Endodermal cell (in vitro differentiated cells): Measurements from ENCODE around the gene TNFRSF1B. TPM values are rescaled to one million over a fixed set of nuclear protein-coding genes. Genes with fewer than 3 reads are reported as not detected.

Source experiments
- DNase-seq: peaks from one replicate; pipeline ENCODE4 v3.0.0-alpha.2; 2017
- H3K27ac ChIP-seq: 2 replicates; pipeline ENCODE4 v1.5.1; 2013; ENCODE audit warnings: mild to moderate bottlenecking, low read depth, low read length, moderate library complexity
- H3K27me3 ChIP-seq: 2 replicates; pipeline ENCODE4 v1.6.1; 2013; ENCODE audit warnings: mild to moderate bottlenecking, low read length, moderate library complexity; ENCODE audit not compliant: insufficient read depth, control insufficient read depth, poor library complexity, severe bottlenecking
- H3K36me3 ChIP-seq: 2 replicates; pipeline ENCODE4 v1.7.0; 2013; ENCODE audit warnings: mild to moderate bottlenecking, low read length, moderate library complexity; ENCODE audit not compliant: control insufficient read depth, insufficient read depth
- H3K4me1 ChIP-seq: one replicate; pipeline ENCODE4 v1.7.0; 2013; ENCODE audit warnings: low read length; ENCODE audit not compliant: control insufficient read depth, insufficient read depth
- H3K4me3 ChIP-seq: 2 replicates; pipeline ENCODE4 v1.5.1; 2013; ENCODE audit warnings: mild to moderate bottlenecking, low read length, moderate library complexity
- H3K9ac ChIP-seq: 2 replicates; pipeline ENCODE4 v1.6.1; 2013; ENCODE audit warnings: mild to moderate bottlenecking, low read length, moderate library complexity; ENCODE audit not compliant: poor library complexity, severe bottlenecking; ENCODE audit errors: extremely low read depth
- H3K9me3 ChIP-seq: 2 replicates; pipeline ENCODE4 v1.6.1; 2013; ENCODE audit warnings: mild to moderate bottlenecking, low read length, moderate library complexity; ENCODE audit not compliant: control insufficient read depth
- H3K27ac Mint-ChIP-seq: 2 replicates; pipeline ENCODE4 v1.8.0; 2020; ENCODE audit warnings: mixed read lengths
- H3K27me3 Mint-ChIP-seq: 2 replicates; pipeline ENCODE4 v1.8.0; 2021; ENCODE audit warnings: mild to moderate bottlenecking, mixed read lengths; ENCODE audit not compliant: insufficient read depth
- H3K36me3 Mint-ChIP-seq: 2 replicates; pipeline ENCODE4 v1.8.0; 2020; ENCODE audit warnings: low read depth, mixed read lengths
- H3K4me1 Mint-ChIP-seq: 2 replicates; pipeline ENCODE4 v1.8.0; 2020; ENCODE audit warnings: mixed read lengths
- H3K4me3 Mint-ChIP-seq: 2 replicates; pipeline ENCODE4 v1.8.0; 2020; ENCODE audit warnings: mild to moderate bottlenecking, moderate library complexity, mixed read lengths
- H3K9me3 Mint-ChIP-seq: 2 replicates; pipeline ENCODE4 v1.8.0; 2020; ENCODE audit warnings: mild to moderate bottlenecking, mixed read lengths
- CTCF ChIP-seq: fragments of 200-600 bp; sonication (generic); conservative IDR thresholded peaks from 2 replicates; pipeline ENCODE4 v1.5.0; 2021; ENCODE audit warnings: antibody characterized with exemption, mild to moderate bottlenecking
- WGBS, 2 experiments: methylation state at CpG; one replicate each; pipeline versions ENCODE4 v1.1.5 to v1.1.7; 2013; ENCODE audit warnings: missing lambda C conversion rate in 2 of 2, mixed read lengths in 1 of 2; ENCODE audit not compliant: insufficient coverage in 1 of 2, insufficient read length in 1 of 2; 5-methylcytosine and 5-hydroxymethylcytosine counted together
- total RNA-seq, 2 donors: library from RNA; stranded (reverse); fragmentation: NEBNext Ultra II Directional in 1 of 2; extraction: Animal tissue kit (Norgen Biotek cat#: 25700) in 1 of 2; gene quantifications; 2 replicates in 1 of 2; 3 replicates in 1 of 2; pipeline ENCODE4 v1.2.1, GENCODE V29; 2021

TNFRSF1B gene
- total RNA-seq, 2 donors from 2014 or later, result 0.24 to 0.40 TPM

DNA sequence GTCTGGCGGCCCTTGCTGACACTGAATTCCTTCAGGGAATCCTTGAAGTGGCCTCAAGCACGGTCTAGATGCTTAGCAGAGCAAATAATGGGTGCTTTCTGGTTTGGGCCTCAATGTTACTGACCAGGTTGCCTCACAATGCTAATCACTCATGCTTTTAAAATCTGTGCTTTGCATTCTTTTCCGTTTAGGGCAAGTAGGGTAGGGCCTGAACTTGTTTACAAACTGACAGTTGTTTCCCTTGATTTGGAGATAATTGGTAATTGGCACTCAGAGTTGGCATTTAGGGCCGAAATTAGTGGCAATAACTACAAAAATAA is 64.4 kb downstream of the TNFRSF1B start:
- Histone ChIP-seq H3K9me3 (no peaks in the 10 kb centered on the region), H3K27ac (no peak overlapping the region), H3K4me1 (no peaks in the 10 kb centered on the region), H3K36me3 (no peaks in the 10 kb centered on the region), H3K9ac (peak overlapping the region; percentile 49), H3K27me3 (no peaks in the 10 kb centered on the region), H3K4me3 (peak overlapping the region; percentile 92)
- no peak for DNase-seq
- TF ChIP-seq CTCF, result no peak
- Mint-ChIP-seq H3K4me3 (peak overlapping the region; percentile 80), H3K4me1 (peaks cover 4% of the 10 kb centered on the region), H3K27ac (no peak overlapping the region), H3K9me3 (no peaks in the 10 kb centered on the region), H3K36me3 (peaks cover 8% of the 10 kb centered on the region), H3K27me3 (no peaks in the 10 kb centered on the region)
- 62 to 89% methylated on average over 4 of the region's 4 CpGs for WGBS, 2 experiments

- H3K4me3 ChIP-seq, result no peak overlapping the region
- no peaks in the 10 kb centered on the region for H3K27me3 ChIP-seq
- no peak for DNase-seq
- H3K9ac ChIP-seq, result no peak overlapping the region
- WGBS, 2 experiments, result 95 to 100% methylated on average over 1 to 2 of the region's 2 CpGs
- no peaks in the 10 kb centered on the region for H3K27me3 Mint-ChIP-seq
- TF ChIP-seq CTCF, result no peak
- no peak overlapping the region for H3K27ac ChIP-seq
- peaks cover 16% of the 10 kb centered on the region for H3K36me3 Mint-ChIP-seq
- H3K4me3 Mint-ChIP-seq, result no peak overlapping the region
- H3K4me1 Mint-ChIP-seq, result peaks cover 4% of the 10 kb centered on the region
- no peak overlapping the region for H3K27ac Mint-ChIP-seq
- no peaks in the 10 kb centered on the region for H3K9me3 Mint-ChIP-seq
- no peaks in the 10 kb centered on the region for H3K36me3 ChIP-seq
- H3K4me1 ChIP-seq, result no peaks in the 10 kb centered on the region
- no peaks in the 10 kb centered on the region for H3K9me3 ChIP-seq
Measured at GRCh38 chr1:12232221-12232620, 65.4 kb downstream of the TNFRSF1B start.

DNA sequence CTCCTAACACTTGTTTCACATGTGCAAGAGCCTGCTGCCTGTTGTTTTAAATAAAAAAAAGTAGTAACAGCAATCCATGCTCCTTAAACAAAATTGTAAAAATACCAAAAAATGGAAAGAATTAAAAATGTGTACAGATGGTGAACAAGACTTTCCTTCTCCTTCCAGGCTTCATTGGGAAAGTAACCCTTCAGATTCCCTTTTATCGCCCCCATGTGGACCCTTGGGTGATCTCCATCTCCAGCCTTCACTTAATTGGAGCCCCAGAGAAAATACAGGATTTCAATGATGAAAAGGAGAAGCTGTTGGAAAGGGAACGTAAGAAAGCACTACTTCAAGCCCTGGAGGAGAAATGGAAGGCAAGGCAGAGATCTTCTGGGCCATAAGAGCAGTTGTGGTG is 77.3 kb downstream of the TNFRSF1B start:
- no peak overlapping the region for H3K27ac Mint-ChIP-seq
- no peak overlapping the region for H3K4me3 Mint-ChIP-seq
- peak; percentile 58 for DNase-seq

More for the DNA sequence above, 77.3 kb downstream of the TNFRSF1B start:
- Histone ChIP-seq H3K9ac (no peak overlapping the region), H3K27ac (no peak overlapping the region), H3K9me3 (no peaks in the 10 kb centered on the region), H3K4me1 (no peaks in the 10 kb centered on the region), H3K36me3 (peaks cover 45% of the 10 kb centered on the region), H3K4me3 (no peak overlapping the region), H3K27me3 (no peaks in the 10 kb centered on the region)
- Mint-ChIP-seq H3K9me3 (no peaks in the 10 kb centered on the region), H3K4me1 (peaks cover 3% of the 10 kb centered on the region), H3K36me3 (peaks cover 37% of the 10 kb centered on the region), H3K27me3 (no peaks in the 10 kb centered on the region)
- peak; percentile 78 for TF ChIP-seq CTCF
- WGBS, 2 experiments, result 55 to 67% methylated on average over 2 of the region's 2 CpGs
